K562 (cell line): ENCODE data around the gene NLGN2. TPM values are rescaled to one million over a fixed set of nuclear protein-coding genes. Genes with fewer than 3 reads are reported as not detected.

Experiments
- ARHGAP35 ChIP-seq: fragments of 450-650 bp; IDR thresholded peaks from 2 replicates; pipeline ENCODE4 v1.6.1; 2018; ENCODE audit not compliant: partially characterized antibody
- CBX1 ChIP-seq: sonication (generic); IDR thresholded peaks from 2 replicates; pipeline ENCODE4 v1.6.1; 2016; ENCODE audit warnings: antibody characterized with exemption, low read depth, mild to moderate bottlenecking
- CSDE1 ChIP-seq, 2 experiments: fragments of 450-650 bp; IDR thresholded peaks; 2 replicates each; pipeline ENCODE4 v1.6.1; 2016; ENCODE audit warnings: mild to moderate bottlenecking in 1 of 2
- FOXM1 ChIP-seq, 2 experiments: fragments of 450-650 bp in 1 of 2; sonication (generic) in 1 of 2; formaldehyde crosslinking in 1 of 2; IDR thresholded peaks; 2 replicates each; pipeline versions ENCODE4 v1.6.1 to v1.9.0; 2017 to 2022; ENCODE audit warnings: low read depth in 2 of 2, mild to moderate bottlenecking in 2 of 2, missing genetic modification reagents in 1 of 2, moderate library complexity in 1 of 2
- GABPB2 ChIP-seq: fragments of 250-450 bp; sonication (Bioruptor Pico); conservative IDR thresholded peaks from 2 replicates; pipeline ENCODE4 v1.5.1; 2021; ENCODE audit warnings: mild to moderate bottlenecking
- HDAC8 ChIP-seq: fragments of 450-650 bp; IDR thresholded peaks from 2 replicates; pipeline ENCODE4 v1.6.1; 2016; ENCODE audit warnings: mild to moderate bottlenecking, missing genetic modification characterization, moderate library complexity, missing compliant biosample characterization
- HDGF ChIP-seq: fragments of 450-650 bp; IDR thresholded peaks from 2 replicates; pipeline ENCODE4 v1.6.1; 2016
- HMGN3 ChIP-seq: IDR thresholded peaks from 2 replicates; pipeline ENCODE4 v1.6.1; 2011; ENCODE audit warnings: borderline replicate concordance, low read depth, mild to moderate bottlenecking, mixed read lengths, low read length; ENCODE audit not compliant: insufficient read length; ENCODE audit errors: extremely low read depth
- PHB2 ChIP-seq: fragments of 450-650 bp; IDR thresholded peaks from 2 replicates; pipeline ENCODE4 v1.6.1; 2017; ENCODE audit warnings: low read depth
- POLR2G ChIP-seq: fragments of 200-400 bp; formaldehyde crosslinking; IDR thresholded peaks from 2 replicates; pipeline ENCODE4 v1.6.1; 2017; ENCODE audit warnings: low read depth, mild to moderate bottlenecking, antibody characterized with exemption, low read length, moderate library complexity
- PYGO2 ChIP-seq: fragments of 450-650 bp; IDR thresholded peaks from 2 replicates; pipeline ENCODE4 v1.6.1; 2016; ENCODE audit warnings: mild to moderate bottlenecking, missing genetic modification characterization, moderate library complexity, missing compliant biosample characterization
- RBBP5 ChIP-seq: fragments of 200-600 bp; sonication (generic); IDR thresholded peaks from 2 replicates; pipeline ENCODE4 v1.6.1; 2012; ENCODE audit warnings: borderline replicate concordance, mild to moderate bottlenecking, low read length, control low read depth, inconsistent platforms; ENCODE audit not compliant: insufficient read depth, poor library complexity, severe bottlenecking
- RBM14 ChIP-seq: fragments of 200-400 bp; formaldehyde crosslinking; IDR thresholded peaks from 2 replicates; pipeline ENCODE4 v1.6.1; 2018; ENCODE audit warnings: low read depth, mild to moderate bottlenecking, low read length, moderate library complexity, borderline replicate concordance; ENCODE audit not compliant: insufficient read depth
- RCOR1 ChIP-seq, 2 experiments: IDR thresholded peaks; 2 replicates each; pipeline ENCODE4 v1.6.1; 2012; ENCODE audit warnings: low read depth in 2 of 2, low read length in 2 of 2, borderline replicate concordance in 1 of 2, improper control_type of control experiment in 1 of 2
- STAT5A ChIP-seq: IDR thresholded peaks from 2 replicates; pipeline ENCODE4 v1.6.1; 2012; ENCODE audit warnings: low read length, inconsistent platforms, borderline replicate concordance
- SUPT5H ChIP-seq: fragments of 450-650 bp; IDR thresholded peaks from 2 replicates; pipeline ENCODE4 v1.6.1; 2016
- TEAD1 ChIP-seq, 2 experiments: fragments of 450-650 bp in 1 of 2; sonication (generic) in 1 of 2; formaldehyde crosslinking; IDR thresholded peaks; 2 replicates each; pipeline versions ENCODE4 v1.4.0 to v1.8.0; 2020 to 2022; ENCODE audit warnings: mild to moderate bottlenecking in 2 of 2, missing genetic modification reagents in 1 of 2
- TRIM28 ChIP-seq: fragments of 450-650 bp; IDR thresholded peaks from 2 replicates; pipeline ENCODE4 v1.6.1; 2017
- YBX1 ChIP-seq: fragments of 450-650 bp; IDR thresholded peaks from 2 replicates; pipeline ENCODE4 v1.7.1; 2016; ENCODE audit warnings: mild to moderate bottlenecking
- YY1 ChIP-seq, 3 experiments: IDR thresholded peaks; 2 replicates each; pipeline ENCODE4 v1.6.1; 2011; ENCODE audit warnings: low read length in 2 of 3, mild to moderate bottlenecking in 2 of 3, moderate library complexity in 2 of 3, borderline replicate concordance in 1 of 3, control low read depth in 1 of 3, low read depth in 1 of 3; ENCODE audit not compliant: insufficient read depth in 3 of 3, insufficient replicate concordance in 2 of 3, control insufficient read depth in 1 of 3, insufficient read length in 1 of 3; ENCODE audit errors: extremely low read depth in 1 of 3
- ZNF445 ChIP-seq: fragments of 250-450 bp; sonication (Bioruptor Pico); IDR thresholded peaks from 2 replicates; pipeline ENCODE4 v1.4.0; 2020; ENCODE audit warnings: low read depth, mild to moderate bottlenecking, moderate library complexity
- polyA plus RNA-seq, 8 experiments: library from polyadenylated mRNA; depleted of rRNA in 4 of 8; stranded (reverse) in 5 of 8; unstranded in 3 of 8; fragments of >200 nt; fragmentation: Nextera tagmentation in 2 of 8; fragmentation: Illumina TruSeq in 1 of 8; extraction: Ambion mirVana in 2 of 8; extraction: Trizol in 1 of 8; gene quantifications; 2 replicates each; pipeline versions ENCODE4 v1.2.1 to v1.2.3, GENCODE V29; 2011 to 2014; ENCODE audit warnings: inconsistent platforms in 1 of 8, missing spikeins in 1 of 8
- total RNA-seq, 7 experiments: library from RNA; depleted of rRNA in 6 of 7; stranded (reverse); fragments of >200 nt in 6 of 7; fragmentation: Illumina TruSeq in 2 of 7; extraction: Trizol in 2 of 7; gene quantifications; 2 replicates each; pipeline versions ENCODE4 v1.2.1 to v1.2.3, GENCODE V29; 2011 to 2021; ENCODE audit warnings: low replicate concordance in 1 of 7
- TF ChIP-seq, protein P1 (sequence below): fragments of 450-650 bp; IDR thresholded peaks from 2 replicates; pipeline ENCODE4 v1.6.1; 2017; ENCODE audit warnings: antibody characterized with exemption
- TF ChIP-seq, protein P2 (sequence below): fragments of 450-650 bp; IDR thresholded peaks from 2 replicates; pipeline ENCODE4 v1.6.1; 2016; ENCODE audit warnings: missing biosample characterization, missing genetic modification characterization
- TF ChIP-seq, protein P3 (sequence below): sonication (generic); formaldehyde crosslinking; IDR thresholded peaks from 2 replicates; pipeline ENCODE4 v1.8.0; 2022; ENCODE audit warnings: missing genetic modification reagents, mild to moderate bottlenecking, moderate library complexity, borderline replicate concordance

The NLGN2 gene
- total and polyA plus RNA-seq, 9 of the 15 experiments (the other 6 are each of a cell fraction or from before 2014, with no cell fraction given) = 0.11 to 7.8 (median 0.77) TPM

DNA sequence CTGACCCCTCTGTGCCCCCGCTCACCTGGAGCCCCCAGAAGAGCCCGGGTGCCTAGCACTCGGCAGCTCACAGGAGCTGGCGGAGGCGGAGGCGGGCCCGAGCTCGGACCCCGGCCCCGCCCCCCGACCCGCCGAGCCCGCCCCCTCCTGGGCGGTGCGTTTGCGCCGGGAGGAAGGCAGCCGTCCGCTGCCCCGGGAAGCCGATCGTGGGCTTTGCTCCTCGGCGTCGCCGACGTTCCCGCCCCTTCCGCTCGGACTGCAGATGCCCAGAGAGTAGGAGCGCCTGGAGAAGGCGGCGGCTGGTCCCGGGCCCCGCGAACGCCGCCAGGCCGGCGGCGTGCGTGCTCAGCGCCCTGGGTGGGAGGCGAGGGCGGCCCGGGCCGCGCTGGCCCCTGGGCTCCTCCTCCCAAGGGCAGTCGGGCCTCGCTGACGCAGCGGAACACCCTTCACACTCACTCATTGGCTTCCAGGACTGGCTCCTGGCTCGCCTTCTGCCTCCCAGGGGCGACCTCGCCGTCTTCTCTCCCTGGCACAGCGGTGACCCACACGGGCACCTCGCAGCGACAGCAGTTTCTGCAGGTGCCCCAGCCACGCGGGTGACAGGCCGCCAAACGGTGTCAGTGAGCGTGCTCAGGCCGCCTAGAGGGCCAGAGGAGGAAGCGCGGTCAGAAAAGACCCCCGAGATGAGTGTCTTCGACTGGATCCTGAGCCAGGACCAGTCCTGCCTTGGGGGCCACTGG is 13.0 kb upstream of the NLGN2 start, which contains the start of gene PLSCR3 (continued):
- TF ChIP-seq, protein P1, sequence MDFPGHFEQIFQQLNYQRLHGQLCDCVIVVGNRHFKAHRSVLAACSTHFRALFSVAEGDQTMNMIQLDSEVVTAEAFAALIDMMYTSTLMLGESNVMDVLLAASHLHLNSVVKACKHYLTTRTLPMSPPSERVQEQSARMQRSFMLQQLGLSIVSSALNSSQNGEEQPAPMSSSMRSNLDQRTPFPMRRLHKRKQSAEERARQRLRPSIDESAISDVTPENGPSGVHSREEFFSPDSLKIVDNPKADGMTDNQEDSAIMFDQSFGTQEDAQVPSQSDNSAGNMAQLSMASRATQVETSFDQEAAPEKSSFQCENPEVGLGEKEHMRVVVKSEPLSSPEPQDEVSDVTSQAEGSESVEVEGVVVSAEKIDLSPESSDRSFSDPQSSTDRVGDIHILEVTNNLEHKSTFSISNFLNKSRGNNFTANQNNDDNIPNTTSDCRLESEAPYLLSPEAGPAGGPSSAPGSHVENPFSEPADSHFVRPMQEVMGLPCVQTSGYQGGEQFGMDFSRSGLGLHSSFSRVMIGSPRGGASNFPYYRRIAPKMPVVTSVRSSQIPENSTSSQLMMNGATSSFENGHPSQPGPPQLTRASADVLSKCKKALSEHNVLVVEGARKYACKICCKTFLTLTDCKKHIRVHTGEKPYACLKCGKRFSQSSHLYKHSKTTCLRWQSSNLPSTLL = no peak
- TF ChIP-seq SUPT5H (peak; percentile 54), HDAC8 (tag) (0 out of 2 replicates have a peak, but pooled peaks have one; percentile 51), POLR2G (peak; percentile 88), RBBP5 (peak; percentile 30), RBM14 (no peak), HDGF (no peak), HMGN3 (peak; percentile 52), YY1 (IDR thresholded peaks at IDR 0.05; ENCODE audit: borderline replicate concordance in 1 of 3, control insufficient read depth in 1 of 3, extremely low read depth in 1 of 3, insufficient read depth in 3 of 3, insufficient read length in 1 of 3, insufficient replicate concordance in 2 of 3, low read depth in 1 of 3, low read length in 2 of 3) (peak in 1 of 3 experiments; percentile 4), STAT5A (no peak), CSDE1 (IDR thresholded peaks at IDR 0.05) (no peak), CBX1 (peak; percentile 47; the same call in 1 of the 2 replicates), PYGO2 (tag) (no peak), FOXM1 (IDR thresholded peaks at IDR 0.05; ENCODE audit: low read depth) (no peak), FOXM1 (CRISPR knock-in tag; IDR thresholded peaks at IDR 0.05; ENCODE audit: low read depth) (no peak), TEAD1 (CRISPR knock-in tag; IDR thresholded peaks at IDR 0.05) (no peak; a peak in 1 of 4 replicates), ZNF445 (no peak), GABPB2 (CRISPR knock-in tag) (no peak), PHB2 (no peak), YBX1 (no peak), RCOR1 (IDR thresholded peaks at IDR 0.05; ENCODE audit: borderline replicate concordance in 1 of 2, low read depth in 2 of 2, low read length in 2 of 2) (no peak), ARHGAP35 (no peak), TRIM28 (no peak)
- TF ChIP-seq, protein P2, sequence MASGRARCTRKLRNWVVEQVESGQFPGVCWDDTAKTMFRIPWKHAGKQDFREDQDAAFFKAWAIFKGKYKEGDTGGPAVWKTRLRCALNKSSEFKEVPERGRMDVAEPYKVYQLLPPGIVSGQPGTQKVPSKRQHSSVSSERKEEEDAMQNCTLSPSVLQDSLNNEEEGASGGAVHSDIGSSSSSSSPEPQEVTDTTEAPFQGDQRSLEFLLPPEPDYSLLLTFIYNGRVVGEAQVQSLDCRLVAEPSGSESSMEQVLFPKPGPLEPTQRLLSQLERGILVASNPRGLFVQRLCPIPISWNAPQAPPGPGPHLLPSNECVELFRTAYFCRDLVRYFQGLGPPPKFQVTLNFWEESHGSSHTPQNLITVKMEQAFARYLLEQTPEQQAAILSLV (tag) = no peak
- TF ChIP-seq, protein P3, sequence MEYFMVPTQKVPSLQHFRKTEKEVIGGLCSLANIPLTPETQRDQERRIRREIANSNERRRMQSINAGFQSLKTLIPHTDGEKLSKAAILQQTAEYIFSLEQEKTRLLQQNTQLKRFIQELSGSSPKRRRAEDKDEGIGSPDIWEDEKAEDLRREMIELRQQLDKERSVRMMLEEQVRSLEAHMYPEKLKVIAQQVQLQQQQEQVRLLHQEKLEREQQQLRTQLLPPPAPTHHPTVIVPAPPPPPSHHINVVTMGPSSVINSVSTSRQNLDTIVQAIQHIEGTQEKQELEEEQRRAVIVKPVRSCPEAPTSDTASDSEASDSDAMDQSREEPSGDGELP (CRISPR knock-in tag) = peak; percentile 61; the same call in 1 of the 2 replicates
